OCI-LY1 (cell line): ENCODE results near the gene SYT1.

Source experiments
- EZH2 ChIP-seq: fragments of 200-600 bp; sonication (generic), shearing (Covaris generic); IDR thresholded peaks from 2 replicates; pipeline ENCODE4 v1.8.0; 2017; ENCODE audit warnings: borderline replicate concordance, mixed run types, mild to moderate bottlenecking, antibody characterized with exemption, low read length, moderate library complexity, mixed read lengths
- TF ChIP-seq, protein P1 (sequence below): fragments of 200-600 bp; sonication (generic), shearing (Covaris generic); IDR thresholded peaks from 2 replicates; pipeline ENCODE4 v1.5.1; 2017; ENCODE audit warnings: mild to moderate bottlenecking, antibody characterized with exemption, low read length, moderate library complexity, mixed read lengths

DNA sequence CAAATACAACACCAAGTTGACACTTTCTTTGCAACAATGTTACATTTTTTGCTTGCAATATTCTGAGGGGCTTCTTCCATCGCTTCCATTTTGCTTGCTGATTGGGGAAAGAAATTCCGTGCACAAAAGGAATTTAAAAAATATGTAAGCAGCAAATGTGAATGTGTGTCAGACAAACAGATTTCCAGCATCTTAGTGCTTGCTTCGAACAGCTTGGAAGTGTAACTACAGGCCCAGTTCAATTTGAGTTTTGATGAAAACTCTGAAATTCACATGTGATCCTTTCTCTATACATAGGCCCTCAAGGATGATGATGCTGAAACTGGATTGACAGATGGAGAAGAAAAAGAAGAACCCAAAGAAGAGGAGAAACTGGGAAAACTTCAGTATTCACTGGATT, 427.1 kb downstream of the SYT1 start:
- TF ChIP-seq, protein P1, sequence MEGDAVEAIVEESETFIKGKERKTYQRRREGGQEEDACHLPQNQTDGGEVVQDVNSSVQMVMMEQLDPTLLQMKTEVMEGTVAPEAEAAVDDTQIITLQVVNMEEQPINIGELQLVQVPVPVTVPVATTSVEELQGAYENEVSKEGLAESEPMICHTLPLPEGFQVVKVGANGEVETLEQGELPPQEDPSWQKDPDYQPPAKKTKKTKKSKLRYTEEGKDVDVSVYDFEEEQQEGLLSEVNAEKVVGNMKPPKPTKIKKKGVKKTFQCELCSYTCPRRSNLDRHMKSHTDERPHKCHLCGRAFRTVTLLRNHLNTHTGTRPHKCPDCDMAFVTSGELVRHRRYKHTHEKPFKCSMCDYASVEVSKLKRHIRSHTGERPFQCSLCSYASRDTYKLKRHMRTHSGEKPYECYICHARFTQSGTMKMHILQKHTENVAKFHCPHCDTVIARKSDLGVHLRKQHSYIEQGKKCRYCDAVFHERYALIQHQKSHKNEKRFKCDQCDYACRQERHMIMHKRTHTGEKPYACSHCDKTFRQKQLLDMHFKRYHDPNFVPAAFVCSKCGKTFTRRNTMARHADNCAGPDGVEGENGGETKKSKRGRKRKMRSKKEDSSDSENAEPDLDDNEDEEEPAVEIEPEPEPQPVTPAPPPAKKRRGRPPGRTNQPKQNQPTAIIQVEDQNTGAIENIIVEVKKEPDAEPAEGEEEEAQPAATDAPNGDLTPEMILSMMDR, result no peak
- no peak for TF ChIP-seq EZH2
